Liver (tissue), 9 donors: ENCODE results near the gene CCIN. TPM values are rescaled to one million over a fixed set of nuclear protein-coding genes. Genes with fewer than 3 reads are reported as not detected.
A peak's percentile ranks its signal among the peaks of the same experiment; 100 is the strongest.

ENCODE experiments used
- DNase-seq: peaks from one replicate; pipeline ENCODE4 v3.0.0-alpha.2; 2017; ENCODE audit warnings: low spot score
- H3K27ac ChIP-seq, 2 donors: one replicate each; pipeline ENCODE4 v1.7.0; 2013; ENCODE audit warnings: inconsistent platforms in 2 of 2, low read length in 2 of 2, control low read depth in 1 of 2, low read depth in 1 of 2, mild to moderate bottlenecking in 1 of 2
- H3K27me3 ChIP-seq, 4 donors: one replicate each; pipeline versions ENCODE4 v1.6.1 to v1.7.0; 2013; ENCODE audit warnings: low read length in 3 of 4, inconsistent platforms in 1 of 4, mild to moderate bottlenecking in 1 of 4, moderate library complexity in 1 of 4; ENCODE audit not compliant: control insufficient read depth in 4 of 4, insufficient read depth in 4 of 4
- H3K36me3 ChIP-seq, 4 donors: one replicate each; pipeline versions ENCODE4 v1.6.1 to v1.7.0; 2013; ENCODE audit warnings: low read length in 3 of 4, mild to moderate bottlenecking in 3 of 4, low read depth in 1 of 4, moderate library complexity in 1 of 4; ENCODE audit not compliant: control insufficient read depth in 4 of 4, insufficient read depth in 3 of 4
- H3K4me1 ChIP-seq, 4 donors: one replicate each; pipeline versions ENCODE4 v1.6.1 to v1.7.0; 2013; ENCODE audit warnings: low read length in 3 of 4, mild to moderate bottlenecking in 3 of 4, moderate library complexity in 1 of 4; ENCODE audit not compliant: control insufficient read depth in 4 of 4, insufficient read depth in 4 of 4
- H3K4me3 ChIP-seq, 3 donors: one replicate each; pipeline versions ENCODE4 v1.6.1 to v1.7.0; 2013; ENCODE audit warnings: low read length in 3 of 3, control low read depth in 1 of 3, low read depth in 1 of 3, mild to moderate bottlenecking in 1 of 3
- H3K9ac ChIP-seq, 2 donors: one replicate each; pipeline ENCODE4 v1.7.0; 2013; ENCODE audit warnings: low read length in 2 of 2, mild to moderate bottlenecking in 2 of 2, moderate library complexity in 2 of 2, control low read depth in 1 of 2, low read depth in 1 of 2
- H3K9me3 ChIP-seq, 4 donors: one replicate each; pipeline versions ENCODE4 v1.6.1 to v1.7.0; 2013; ENCODE audit warnings: low read length in 3 of 4; ENCODE audit not compliant: control insufficient read depth in 4 of 4
- EGR1 ChIP-seq, 2 donors: IDR thresholded peaks; 2 replicates each; pipeline ENCODE4 v1.6.1; 2016 to 2018; ENCODE audit warnings: antibody characterized with exemption in 2 of 2, low read depth in 2 of 2
- FOXA1 ChIP-seq: IDR thresholded peaks from 2 replicates; pipeline ENCODE4 v1.6.1; 2016; ENCODE audit warnings: antibody characterized with exemption
- FOXA2 ChIP-seq: IDR thresholded peaks from 2 replicates; pipeline ENCODE4 v1.6.1; 2016; ENCODE audit warnings: antibody characterized with exemption
- GABPA ChIP-seq, 2 donors: IDR thresholded peaks in 1 of 2; conservative IDR thresholded peaks in 1 of 2; 2 replicates each; pipeline ENCODE4 v1.6.1; 2016; ENCODE audit warnings: antibody characterized with exemption in 2 of 2, mild to moderate bottlenecking in 1 of 2, moderate library complexity in 1 of 2
- HNF4A ChIP-seq, 2 donors: conservative IDR thresholded peaks; 2 replicates each; pipeline ENCODE4 v1.6.1; 2016; ENCODE audit warnings: antibody characterized with exemption in 2 of 2, mild to moderate bottlenecking in 2 of 2
- HNF4G ChIP-seq: IDR thresholded peaks from 2 replicates; pipeline ENCODE4 v1.6.1; 2016; ENCODE audit warnings: antibody characterized with exemption
- JUND ChIP-seq, 2 donors: IDR thresholded peaks; 2 replicates each; pipeline ENCODE4 v1.6.1; 2016; ENCODE audit warnings: antibody characterized with exemption in 2 of 2
- NR2F2 ChIP-seq: IDR thresholded peaks from 2 replicates; pipeline ENCODE4 v1.6.1; 2016; ENCODE audit warnings: antibody characterized with exemption
- RAD21 ChIP-seq, 2 donors: IDR thresholded peaks; 2 replicates each; pipeline ENCODE4 v1.6.1; 2016; ENCODE audit warnings: antibody characterized with exemption in 2 of 2, mild to moderate bottlenecking in 2 of 2
- RXRA ChIP-seq, 2 donors: IDR thresholded peaks; 2 replicates each; pipeline ENCODE4 v1.6.1; 2017 to 2018; ENCODE audit warnings: antibody characterized with exemption in 2 of 2, mild to moderate bottlenecking in 1 of 2
- SP1 ChIP-seq: IDR thresholded peaks from 2 replicates; pipeline ENCODE4 v1.6.1; 2018; ENCODE audit warnings: antibody characterized with exemption, mild to moderate bottlenecking
- TAF1 ChIP-seq: conservative IDR thresholded peaks from 2 replicates; pipeline ENCODE4 v1.6.1; 2016; ENCODE audit warnings: antibody characterized with exemption, mild to moderate bottlenecking
- YY1 ChIP-seq: IDR thresholded peaks from 2 replicates; pipeline ENCODE4 v1.6.1; 2016; ENCODE audit warnings: antibody characterized with exemption, mild to moderate bottlenecking
- WGBS: extraction: QIAGEN DNeasy Blood & Tissue Kit; methylation state at CpG from one replicate; pipeline ENCODE4 v1.1.7; 2013; 5-methylcytosine and 5-hydroxymethylcytosine counted together
- polyA plus RNA-seq, 2 donors: library from polyadenylated mRNA; stranded (reverse) in 1 of 2; unstranded in 1 of 2; fragments of 200-250 nt in 1 of 2; fragments of >200 nt in 1 of 2; fragmentation: Nextera tagmentation in 1 of 2; extraction: Ambion mirVana in 1 of 2; gene quantifications; one replicate each; pipeline versions ENCODE4 v1.2.1 to v1.2.3, GENCODE V29; 2013 to 2015
- total RNA-seq, 2 donors: library from RNA; depleted of rRNA; stranded (reverse); fragments of >200 nt; gene quantifications; one replicate each; pipeline ENCODE4 v1.2.3, GENCODE V29; 2014
- TF ChIP-seq, protein P1 (sequence below): IDR thresholded peaks from 2 replicates; pipeline ENCODE4 v1.6.1; 2016; ENCODE audit warnings: antibody characterized with exemption
- TF ChIP-seq, protein P2 (sequence below): IDR thresholded peaks from 2 replicates; pipeline ENCODE4 v1.6.1; 2016; ENCODE audit warnings: antibody characterized with exemption
- TF ChIP-seq, protein P3 (sequence below): fragments of 150-350 bp; IDR thresholded peaks from 2 replicates; pipeline ENCODE4 v1.5.1; 2017; ENCODE audit warnings: improper control_type of control experiment, low read depth, low read length; ENCODE audit not compliant: missing input control
- TF ChIP-seq, protein P4 (sequence below): IDR thresholded peaks from 2 replicates; pipeline ENCODE4 v1.6.1; 2016; ENCODE audit warnings: antibody characterized with exemption
- donor health status: healthy.
- donor health status: healthy.
- donor health status: healthy.
- donor health status: healthy.
- donor health status: healthy.

CCIN gene
- total and polyA plus RNA-seq, 4 donors, result not detected

DNA sequence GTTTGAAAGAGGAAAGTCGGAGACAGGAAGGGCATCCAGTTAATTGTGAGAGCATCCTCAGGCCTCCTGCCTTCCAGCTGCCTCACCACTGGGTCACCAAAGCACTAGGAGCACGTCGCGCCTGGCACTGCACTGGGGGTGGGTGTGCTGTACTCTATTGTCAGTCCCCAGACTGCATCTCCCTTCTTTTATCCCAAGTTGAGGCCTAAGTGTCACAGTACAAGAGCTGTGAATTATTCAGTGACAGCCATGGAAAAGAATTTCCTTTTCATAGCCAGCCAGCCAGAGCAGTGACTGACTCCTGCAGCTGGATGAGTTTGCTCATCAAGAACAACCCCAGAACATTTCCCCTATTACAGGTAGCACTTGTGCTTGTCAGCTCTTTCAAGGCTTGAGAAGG is 37.8 kb downstream of the CCIN start:
- H3K4me1 ChIP-seq, result peaks cover 2 to 15% (median 6%) of the 10 kb centered on the region in 4 donors
- H3K9ac ChIP-seq, result no peak overlapping the region
- no peaks in the 10 kb centered on the region for H3K9me3 ChIP-seq
- TF ChIP-seq FOXA2, result no peak
- TF ChIP-seq, protein P1, sequence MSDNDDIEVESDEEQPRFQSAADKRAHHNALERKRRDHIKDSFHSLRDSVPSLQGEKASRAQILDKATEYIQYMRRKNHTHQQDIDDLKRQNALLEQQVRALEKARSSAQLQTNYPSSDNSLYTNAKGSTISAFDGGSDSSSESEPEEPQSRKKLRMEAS, result no peak
- TF ChIP-seq SP1, result no peak
- no peak for TF ChIP-seq JUND (IDR thresholded peaks at IDR 0.05)
- TF ChIP-seq, protein P2, sequence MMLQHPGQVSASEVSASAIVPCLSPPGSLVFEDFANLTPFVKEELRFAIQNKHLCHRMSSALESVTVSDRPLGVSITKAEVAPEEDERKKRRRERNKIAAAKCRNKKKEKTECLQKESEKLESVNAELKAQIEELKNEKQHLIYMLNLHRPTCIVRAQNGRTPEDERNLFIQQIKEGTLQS, result no peak
- TF ChIP-seq, protein P3, sequence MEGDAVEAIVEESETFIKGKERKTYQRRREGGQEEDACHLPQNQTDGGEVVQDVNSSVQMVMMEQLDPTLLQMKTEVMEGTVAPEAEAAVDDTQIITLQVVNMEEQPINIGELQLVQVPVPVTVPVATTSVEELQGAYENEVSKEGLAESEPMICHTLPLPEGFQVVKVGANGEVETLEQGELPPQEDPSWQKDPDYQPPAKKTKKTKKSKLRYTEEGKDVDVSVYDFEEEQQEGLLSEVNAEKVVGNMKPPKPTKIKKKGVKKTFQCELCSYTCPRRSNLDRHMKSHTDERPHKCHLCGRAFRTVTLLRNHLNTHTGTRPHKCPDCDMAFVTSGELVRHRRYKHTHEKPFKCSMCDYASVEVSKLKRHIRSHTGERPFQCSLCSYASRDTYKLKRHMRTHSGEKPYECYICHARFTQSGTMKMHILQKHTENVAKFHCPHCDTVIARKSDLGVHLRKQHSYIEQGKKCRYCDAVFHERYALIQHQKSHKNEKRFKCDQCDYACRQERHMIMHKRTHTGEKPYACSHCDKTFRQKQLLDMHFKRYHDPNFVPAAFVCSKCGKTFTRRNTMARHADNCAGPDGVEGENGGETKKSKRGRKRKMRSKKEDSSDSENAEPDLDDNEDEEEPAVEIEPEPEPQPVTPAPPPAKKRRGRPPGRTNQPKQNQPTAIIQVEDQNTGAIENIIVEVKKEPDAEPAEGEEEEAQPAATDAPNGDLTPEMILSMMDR, result no peak
- TF ChIP-seq TAF1, result no peak
- TF ChIP-seq NR2F2, result no peak
- no peak for DNase-seq
- H3K27me3 ChIP-seq, result no peaks in the 10 kb centered on the region
- 81% methylated on average over 4 of the region's 4 CpGs for WGBS
- no peak overlapping the region for H3K27ac ChIP-seq
- H3K36me3 ChIP-seq, result peaks cover 8 to 66% (median 57%) of the 10 kb centered on the region in 4 donors
- no peak overlapping the region for H3K4me3 ChIP-seq

DNA sequence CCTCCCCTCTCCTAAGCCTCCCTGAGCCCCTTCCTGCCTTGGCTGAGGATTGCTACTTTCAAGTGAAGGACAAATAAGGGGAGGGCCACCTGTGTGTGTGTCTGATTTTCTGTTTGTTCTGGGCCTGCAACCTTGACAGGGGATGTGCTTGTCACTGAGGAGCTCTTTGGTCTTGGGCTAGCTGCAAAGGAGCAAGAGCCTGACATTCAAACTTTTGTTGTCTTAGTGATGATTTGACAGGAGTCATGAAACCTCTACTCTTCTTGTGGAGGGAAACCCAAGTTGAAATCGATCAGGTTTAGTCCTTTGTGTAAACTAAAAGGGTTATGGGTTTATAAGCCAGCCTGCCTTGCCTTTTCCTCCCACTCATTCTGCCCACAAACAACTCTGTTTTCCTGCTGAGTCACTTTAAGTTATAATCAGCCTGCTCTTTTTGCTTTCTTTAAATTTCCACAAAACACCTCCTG is 38.4 kb downstream of the CCIN start:
- Histone ChIP-seq H3K27ac (peak overlapping the region in 1 of 2 donors; percentile 59), H3K9ac (peak overlapping the region in 1 of 2 donors; percentile 41), H3K9me3 (no peaks in the 10 kb centered on the region), H3K4me3 (no peak overlapping the region), H3K36me3 (peaks cover 8 to 67% (median 52%) of the 10 kb centered on the region in 4 donors), H3K27me3 (no peaks in the 10 kb centered on the region), H3K4me1 (peaks cover 2 to 15% (median 6%) of the 10 kb centered on the region in 4 donors)
- no peak for TF ChIP-seq TAF1
- no peak for TF ChIP-seq RAD21 (IDR thresholded peaks at IDR 0.05)
- peak in 1 of 2 donors; percentile 74 for TF ChIP-seq EGR1 (IDR thresholded peaks at IDR 0.05; ENCODE audit: low read depth in 2 of 2)
- TF ChIP-seq RXRA (IDR thresholded peaks at IDR 0.05), result no peak
- no peak for DNase-seq
- WGBS, result 15% methylated on average over 1 of the region's 1 CpG

DNA sequence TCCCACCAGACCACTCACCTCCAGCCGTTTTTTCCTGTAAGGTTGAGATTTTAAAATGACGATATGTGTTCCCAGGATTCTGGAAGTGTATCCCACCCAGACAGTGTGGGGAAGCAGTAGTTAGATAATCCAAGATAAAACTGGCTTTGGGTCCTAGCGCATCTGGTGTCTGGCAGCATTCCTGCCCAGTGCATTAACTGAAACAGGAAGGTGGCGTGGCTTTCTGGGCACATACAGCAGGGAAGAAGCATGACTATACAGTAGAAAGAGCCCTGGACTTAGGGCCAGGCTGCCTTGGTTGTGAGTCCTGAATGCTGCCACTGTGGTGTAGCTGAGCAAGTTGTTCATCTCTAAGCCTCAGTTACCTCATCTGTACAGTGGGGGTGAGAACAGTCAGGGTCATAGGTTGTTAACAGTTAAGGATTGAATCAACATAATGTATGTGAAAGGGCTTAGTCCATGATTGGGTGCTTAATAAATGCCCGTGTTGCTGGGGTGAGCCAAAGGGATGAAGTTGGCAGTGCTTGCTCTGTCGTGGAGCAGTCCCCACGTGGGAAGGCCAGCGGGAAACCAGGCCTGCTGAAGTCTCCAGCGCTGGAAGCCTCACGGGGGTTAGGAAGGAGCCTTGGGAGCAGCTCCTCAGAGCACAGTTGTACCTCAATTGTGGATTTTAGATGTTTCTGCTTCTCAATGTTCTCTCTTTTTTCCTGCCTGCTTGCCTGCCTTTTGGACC is 39.5 kb downstream of the CCIN start:
- H3K4me1 ChIP-seq, result peaks cover 2 to 15% (median 6%) of the 10 kb centered on the region in 4 donors
- WGBS, result 82% methylated on average over 10 of the region's 10 CpGs

More for the DNA sequence above, 39.5 kb downstream of the CCIN start:
- peaks cover 8 to 64% (median 48%) of the 10 kb centered on the region in 4 donors for H3K36me3 ChIP-seq
- H3K9ac ChIP-seq, result no peak overlapping the region
- H3K4me3 ChIP-seq, result no peak overlapping the region
- H3K27ac ChIP-seq, result peak overlapping the region; percentile 49 to 59
- no peaks in the 10 kb centered on the region for H3K27me3 ChIP-seq
- H3K9me3 ChIP-seq, result no peaks in the 10 kb centered on the region
- TF ChIP-seq, protein P4, sequence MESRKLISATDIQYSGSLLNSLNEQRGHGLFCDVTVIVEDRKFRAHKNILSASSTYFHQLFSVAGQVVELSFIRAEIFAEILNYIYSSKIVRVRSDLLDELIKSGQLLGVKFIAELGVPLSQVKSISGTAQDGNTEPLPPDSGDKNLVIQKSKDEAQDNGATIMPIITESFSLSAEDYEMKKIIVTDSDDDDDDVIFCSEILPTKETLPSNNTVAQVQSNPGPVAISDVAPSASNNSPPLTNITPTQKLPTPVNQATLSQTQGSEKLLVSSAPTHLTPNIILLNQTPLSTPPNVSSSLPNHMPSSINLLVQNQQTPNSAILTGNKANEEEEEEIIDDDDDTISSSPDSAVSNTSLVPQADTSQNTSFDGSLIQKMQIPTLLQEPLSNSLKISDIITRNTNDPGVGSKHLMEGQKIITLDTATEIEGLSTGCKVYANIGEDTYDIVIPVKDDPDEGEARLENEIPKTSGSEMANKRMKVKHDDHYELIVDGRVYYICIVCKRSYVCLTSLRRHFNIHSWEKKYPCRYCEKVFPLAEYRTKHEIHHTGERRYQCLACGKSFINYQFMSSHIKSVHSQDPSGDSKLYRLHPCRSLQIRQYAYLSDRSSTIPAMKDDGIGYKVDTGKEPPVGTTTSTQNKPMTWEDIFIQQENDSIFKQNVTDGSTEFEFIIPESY, result no peak
- TF ChIP-seq YY1 (no peak), SP1 (no peak), RAD21 (IDR thresholded peaks at IDR 0.05) (no peak), GABPA (IDR thresholded peaks at IDR 0.05 in 1 of 2, conservative IDR thresholded peaks at IDR 0.05 in 1 of 2) (no peak), FOXA1 (no peak), NR2F2 (no peak), HNF4G (no peak), HNF4A (conservative IDR thresholded peaks at IDR 0.05) (no peak), EGR1 (IDR thresholded peaks at IDR 0.05; ENCODE audit: low read depth in 2 of 2) (no peak), FOXA2 (no peak), JUND (IDR thresholded peaks at IDR 0.05) (no peak)
- TF ChIP-seq, protein P2, result no peak
- TF ChIP-seq, protein P1, result no peak
- no peak for DNase-seq
